HCT116 (cell line): ENCODE data around the gene GABRQ. TPM values are rescaled to one million over a fixed set of nuclear protein-coding genes. Genes with fewer than 3 reads are reported as not detected.

Experiments
- ATAC-seq: fragments of 200-7000 bp; cut with Tn5 transposase; 2 replicates; pipeline ENCODE4 v1.9.1; 2020; ENCODE audit warnings: mild to moderate bottlenecking, moderate library complexity
- BruUV-seq: library from RNA; stranded (reverse); fragments of 400-500 nt; replicated peaks from 2 replicates; lab custom pipeline; 2021; lab: Mats Ljungman, UMichigan
- CTCF ChIA-PET: fragments of 300-600 bp; sonication (Branson Sonifier 250); formaldehyde crosslinking; loops from one replicate; lab custom pipeline; 2021; ENCODE audit warnings: antibody characterized with exemption; lab: Charles Lee
- POLR2A ChIA-PET: fragments of 300-600, 350-600 bp; sonication (Branson Sonifier 250); formaldehyde crosslinking; loops from one replicate; lab custom pipeline; 2021; ENCODE audit warnings: antibody characterized with exemption; lab: Charles Lee
- RAD21 ChIA-PET, 2 experiments: fragments of 300-600 bp; sonication (Branson Sonifier 250); formaldehyde crosslinking; loops; one replicate each; lab custom pipeline; 2023; ENCODE audit warnings: low total read pairs in 2 of 2; ENCODE audit not compliant: uncharacterized antibody in 2 of 2, unreplicated experiment in 2 of 2, low non-redundant PET in 1 of 2; lab: Charles Lee
- DNase-seq: peaks from one replicate; pipeline ENCODE4 v3.0.0-alpha.2; 2010; ENCODE audit warnings: low read depth, low spot score
- H2AFZ ChIP-seq: fragments of 200-600 bp; shearing (Covaris generic), sonication (generic); 2 replicates; pipeline ENCODE4 v1.6.1; 2017; ENCODE audit warnings: low read depth, mixed run types, mixed read lengths, antibody characterized with exemption, low read length; ENCODE audit not compliant: poor library complexity, severe bottlenecking
- H3K27ac ChIP-seq: 2 replicates; pipeline ENCODE4 v1.5.1; 2012; ENCODE audit warnings: low read depth, low read length
- H3K27me3 ChIP-seq: fragments of 200-600 bp; sonication (generic); 2 replicates; pipeline ENCODE4 v1.6.1; 2016; ENCODE audit warnings: mixed run types, low read length, mixed read lengths; ENCODE audit not compliant: insufficient read depth
- H3K36me3 ChIP-seq, 2 experiments: fragments of 200-500 bp in 1 of 2; fragments of 200-600 bp in 1 of 2; sonication (Bioruptor generic) in 1 of 2; sonication (generic) in 1 of 2; 2 replicates each; pipeline versions ENCODE4 v1.5.1 to v1.6.1; 2014 to 2016; ENCODE audit warnings: low read length in 2 of 2, inconsistent platforms in 1 of 2, mixed read lengths in 1 of 2, mixed run types in 1 of 2; ENCODE audit not compliant: insufficient read depth in 2 of 2, control insufficient read depth in 1 of 2
- H3K4me1 ChIP-seq, 2 experiments: fragments of 200-600 bp in 1 of 2; sonication (generic) in 1 of 2; 2 replicates each; pipeline versions ENCODE4 v1.5.1 to v1.6.1; 2012 to 2017; ENCODE audit warnings: low read length in 2 of 2, inconsistent platforms in 1 of 2, mild to moderate bottlenecking in 1 of 2, mixed read lengths in 1 of 2, mixed run types in 1 of 2, moderate library complexity in 1 of 2; ENCODE audit not compliant: insufficient read depth in 2 of 2, control insufficient read depth in 1 of 2
- H3K4me2 ChIP-seq: fragments of 200-600 bp; sonication (generic); 2 replicates; pipeline ENCODE4 v1.6.1; 2017; ENCODE audit warnings: mixed run types, low read length, mixed read lengths
- H3K4me3 ChIP-seq, 2 experiments: fragments of 200-600 bp in 1 of 2; sonication (generic) in 1 of 2; replicated peaks in 1 of 2; 2 replicates each; pipeline ENCODE4 v1.5.1; 2011 to 2016; ENCODE audit warnings: low read length in 2 of 2, control low read depth in 1 of 2, low read depth in 1 of 2, mild to moderate bottlenecking in 1 of 2, mixed read lengths in 1 of 2, mixed run types in 1 of 2
- H3K79me2 ChIP-seq: fragments of 200-600 bp; sonication (generic); 2 replicates; pipeline ENCODE4 v1.6.1; 2017; ENCODE audit warnings: mild to moderate bottlenecking, mixed run types, low read length, moderate library complexity, mixed read lengths; ENCODE audit not compliant: insufficient read depth
- H3K9ac ChIP-seq: fragments of 200-600 bp; sonication (generic); 2 replicates; pipeline ENCODE4 v1.6.1; 2016; ENCODE audit warnings: low read length, mixed read lengths
- H3K9me2 ChIP-seq: fragments of 200-600 bp; sonication (generic), shearing (Covaris generic); 2 replicates; pipeline ENCODE4 v1.6.1; 2017; ENCODE audit warnings: mixed run types, mild to moderate bottlenecking, moderate library complexity; ENCODE audit not compliant: insufficient read depth
- H3K9me3 ChIP-seq, 2 experiments: fragments of 200-500 bp in 1 of 2; fragments of 200-600 bp in 1 of 2; sonication (Bioruptor generic) in 1 of 2; sonication (generic) in 1 of 2; 2 replicates each; pipeline ENCODE4 v1.6.1; 2014 to 2017; ENCODE audit warnings: low read length in 2 of 2, mixed read lengths in 2 of 2, inconsistent platforms in 1 of 2, low read depth in 1 of 2, mild to moderate bottlenecking in 1 of 2, mixed run types in 1 of 2, moderate library complexity in 1 of 2; ENCODE audit not compliant: control insufficient read depth in 1 of 2, insufficient read depth in 1 of 2
- H4K20me1 ChIP-seq: fragments of 200-600 bp; sonication (generic), shearing (Covaris generic); 2 replicates; pipeline ENCODE4 v1.6.1; 2017; ENCODE audit warnings: mixed run types, mild to moderate bottlenecking, moderate library complexity; ENCODE audit not compliant: insufficient read depth
- CTCF ChIP-seq, 3 experiments: fragments of 200-600 bp in 1 of 3; sonication (generic) in 1 of 3; IDR thresholded peaks in 2 of 3; conservative IDR thresholded peaks in 1 of 3; 2 replicates each; pipeline ENCODE4 v1.5.1; 2012 to 2017; ENCODE audit warnings: low read depth in 2 of 3, low read length in 2 of 3, antibody characterized with exemption in 1 of 3, borderline replicate concordance in 1 of 3, control low read depth in 1 of 3, mild to moderate bottlenecking in 1 of 3, mixed read lengths in 1 of 3, mixed run types in 1 of 3, moderate library complexity in 1 of 3; ENCODE audit not compliant: insufficient read depth in 1 of 3
- EGR1 ChIP-seq: IDR thresholded peaks from 2 replicates; pipeline ENCODE4 v1.6.1; 2012; ENCODE audit warnings: low read depth
- POLR2AphosphoS5 ChIP-seq: IDR thresholded peaks from 2 replicates; pipeline ENCODE4 v1.6.1; 2011; ENCODE audit warnings: mild to moderate bottlenecking, low read depth, low read length, moderate library complexity
- RAD21 ChIP-seq: IDR thresholded peaks from 2 replicates; pipeline ENCODE4 v1.6.1; 2012; ENCODE audit warnings: low read depth, mild to moderate bottlenecking
- REST ChIP-seq: IDR thresholded peaks from 2 replicates; pipeline ENCODE4 v1.6.1; 2012; ENCODE audit warnings: low read depth
- intact Hi-C: fragments of 100-400 bp; cut with micrococcal nuclease; formaldehyde crosslinking; loops from 2 replicates; pipeline ENCODE4 v1.10.0; 2022
- total RNA-seq: library from RNA; stranded (reverse); gene quantifications from one replicate; pipeline ENCODE4 v1.2.1, GENCODE V29; 2021; ENCODE audit not compliant: unreplicated experiment
- TF ChIP-seq, protein P1 (sequence below): IDR thresholded peaks from 2 replicates; pipeline ENCODE4 v1.6.1; 2012

GABRQ gene
- total RNA-seq, 1 experiment from 2014 or later = 4.2 TPM

DNA sequence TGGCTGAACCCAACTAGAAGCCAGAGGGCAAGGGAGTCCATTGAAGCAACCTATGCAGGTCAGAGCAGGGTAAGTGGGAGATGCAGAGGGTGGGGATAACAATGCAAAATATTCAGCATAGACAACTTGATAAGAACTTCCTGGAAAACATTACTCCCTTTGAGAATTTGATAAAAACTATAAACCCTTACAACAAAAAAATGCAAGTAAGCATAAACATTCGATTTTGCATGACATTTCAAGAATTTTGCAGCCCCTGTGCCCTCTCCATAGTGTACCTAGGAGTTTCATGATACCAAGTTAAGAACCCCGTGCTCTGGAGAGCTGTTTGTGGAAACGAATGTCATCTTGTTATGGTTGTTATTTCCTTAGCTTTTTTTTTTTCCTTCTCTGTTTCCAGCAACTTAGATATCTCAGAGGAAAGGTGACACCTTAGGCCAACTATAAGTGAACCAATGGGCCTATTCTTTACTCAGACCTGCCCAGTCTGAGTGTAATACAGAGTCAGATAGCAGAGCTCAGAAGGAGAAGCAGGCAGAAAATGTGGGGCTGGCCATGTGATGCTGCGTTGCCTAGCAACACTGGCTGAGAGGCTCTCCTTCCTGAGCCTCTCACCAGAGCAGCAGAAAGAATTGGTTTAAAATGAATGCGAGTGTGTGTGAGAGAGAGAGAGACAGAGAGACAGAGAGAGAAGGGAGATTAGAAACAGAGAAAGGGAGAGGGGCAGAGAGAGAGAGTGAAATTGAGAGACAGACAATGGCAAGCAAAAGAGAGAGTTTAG lies 36.7 kb upstream of the GABRQ start:
- POLR2A ChIA-PET = no interaction called here
- RAD21 ChIA-PET = interaction anchor here in 1 of 2 experiments (0.9 kb wide), 1 partner anchor 31 kb away, joined by 3 read pairs; no protein-coding TSS in a partner anchor
- intact Hi-C loops = no loop called here
- H2AFZ ChIP-seq = no peak overlapping the region
- no peaks in the 10 kb centered on the region; the same call in 1 of the 2 replicates for H3K27me3 ChIP-seq
- no peaks in the 10 kb centered on the region for H3K4me1 ChIP-seq
- H3K4me3 ChIP-seq = no peak overlapping the region
- H3K79me2 ChIP-seq = no peaks in the 10 kb centered on the region
- H3K9me2 ChIP-seq = no peaks in the 10 kb centered on the region
- no peak overlapping the region for H3K4me2 ChIP-seq
- no peaks in the 10 kb centered on the region for H3K36me3 ChIP-seq
- DNase-seq (no peak), ATAC-seq (no peak)
- H4K20me1 ChIP-seq = no peaks in the 10 kb centered on the region
- BruUV-seq = no TSS peak
- no peak overlapping the region for H3K9ac ChIP-seq
- CTCF ChIA-PET = no interaction called here
- no peaks in the 10 kb centered on the region for H3K9me3 ChIP-seq
- TF ChIP-seq EGR1 = no peak
- TF ChIP-seq POLR2AphosphoS5 = no peak
- H3K27ac ChIP-seq = no peak overlapping the region

DNA sequence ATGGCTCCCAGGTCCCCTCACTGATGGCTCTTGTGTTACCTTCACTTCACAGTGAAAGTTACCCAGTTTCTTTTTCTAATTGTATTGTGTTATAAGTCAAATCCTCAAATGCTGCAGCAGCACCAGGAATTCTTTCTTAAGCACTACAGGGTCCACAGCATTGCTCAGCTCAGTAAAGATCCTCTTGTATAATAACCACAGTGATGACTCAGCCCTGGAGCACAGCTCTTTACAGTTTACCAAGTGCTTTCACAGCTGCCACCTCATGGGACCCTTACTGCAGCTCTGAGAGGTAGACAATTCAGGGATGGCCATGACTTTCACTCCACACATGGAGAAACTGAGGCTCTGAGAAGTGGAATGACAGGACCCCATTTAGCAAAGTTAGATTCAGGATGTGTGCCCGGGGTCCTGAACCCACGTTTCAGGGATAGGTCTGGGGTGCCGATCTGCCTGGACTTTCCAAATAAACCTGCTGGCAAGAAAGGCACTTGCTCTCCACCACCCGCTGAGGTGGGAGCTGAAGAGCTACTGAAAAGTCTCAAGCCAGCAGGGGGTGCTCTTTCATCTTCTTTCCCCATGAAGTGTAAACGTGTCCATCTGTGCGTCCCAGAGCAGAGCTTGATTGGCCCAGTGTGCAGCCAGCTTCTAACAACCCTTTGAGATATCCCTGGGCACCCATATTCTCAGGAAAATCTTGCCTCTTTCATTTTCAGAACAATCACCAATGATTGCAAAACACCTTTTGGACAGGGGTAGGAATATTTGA lies 35.7 kb upstream of the GABRQ start:
- H3K9ac ChIP-seq = no peak overlapping the region
- H3K27ac ChIP-seq = no peak overlapping the region
- H3K79me2 ChIP-seq = no peaks in the 10 kb centered on the region
- CTCF ChIA-PET = interaction anchor here (1.0 kb wide), 1 partner anchor 849 kb away, joined by 4 read pairs; no protein-coding TSS in a partner anchor
- no peaks in the 10 kb centered on the region for H3K9me2 ChIP-seq
- peak; percentile 67 for ATAC-seq
- RAD21 ChIA-PET = interaction anchor here in 1 of 2 experiments (0.9 kb wide), 1 partner anchor 30 kb away, joined by 3 read pairs; no protein-coding TSS in a partner anchor
- H3K4me2 ChIP-seq = no peak overlapping the region
- no peaks in the 10 kb centered on the region for H4K20me1 ChIP-seq
- H3K4me1 ChIP-seq = no peaks in the 10 kb centered on the region
- H3K27me3 ChIP-seq = no peaks in the 10 kb centered on the region; the same call in 1 of the 2 replicates
- TF ChIP-seq CTCF (IDR thresholded peaks at IDR 0.05 in 2 of 3, conservative IDR thresholded peaks at IDR 0.05 in 1 of 3; ENCODE audit: borderline replicate concordance in 1 of 3, insufficient read depth in 1 of 3, low read depth in 2 of 3, low read length in 2 of 3) = peak in 2 of 3 experiments; percentile 21 to 40; a peak in 3 of 6 replicates
- TF ChIP-seq, protein P1, sequence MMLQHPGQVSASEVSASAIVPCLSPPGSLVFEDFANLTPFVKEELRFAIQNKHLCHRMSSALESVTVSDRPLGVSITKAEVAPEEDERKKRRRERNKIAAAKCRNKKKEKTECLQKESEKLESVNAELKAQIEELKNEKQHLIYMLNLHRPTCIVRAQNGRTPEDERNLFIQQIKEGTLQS = no peak
- no peak for TF ChIP-seq REST
- peak; percentile 27; the same call in 1 of the 2 replicates for TF ChIP-seq RAD21
- no peaks in the 10 kb centered on the region for H3K9me3 ChIP-seq
- H3K36me3 ChIP-seq = no peaks in the 10 kb centered on the region
- no TSS peak for BruUV-seq
- H2AFZ ChIP-seq = no peak overlapping the region
- intact Hi-C loops = no loop called here
- POLR2A ChIA-PET = no interaction called here
- DNase-seq = peak; percentile 10
- no peak overlapping the region for H3K4me3 ChIP-seq
